ENCODE results near the gene GLB1L3. TPM values are rescaled to one million over a fixed set of nuclear protein-coding genes. Genes with fewer than 3 reads are reported as not detected.

GLB1L3 gene
- polyA plus RNA-seq, 1 experiment, result not detected

DNA sequence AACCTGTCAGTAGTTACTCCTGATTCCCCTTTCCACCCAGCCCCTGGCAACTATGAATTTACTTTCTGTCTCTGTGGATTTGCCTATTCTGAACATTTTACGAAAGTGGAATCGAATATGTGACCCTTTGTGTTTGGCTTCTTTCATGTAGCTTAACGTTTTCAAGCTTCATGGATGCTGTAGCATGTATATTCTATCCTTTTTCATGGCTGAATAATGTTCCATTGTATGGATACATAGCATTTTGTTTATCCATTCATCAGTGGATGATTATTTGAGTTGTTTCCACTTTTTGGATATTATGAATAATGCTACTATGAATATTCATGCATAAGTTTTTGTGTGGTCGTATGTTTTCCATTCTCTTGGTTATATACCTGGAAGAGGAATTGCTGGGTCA, 46.4 kb downstream of the GLB1L3 start:
- no peaks in the 10 kb centered on the region for H3K9me3 ChIP-seq (ENCODE audit: control insufficient read depth, insufficient read depth, low read length)
- ChIA-PET POLR2A (no interaction called here), CTCF (no interaction called here)
- no peak overlapping the region for H3K27ac ChIP-seq (ENCODE audit: low read depth, low read length)
- no peak for DNase-seq (ENCODE audit: low read depth, low spot score)
- H3K4me3 ChIP-seq (ENCODE audit: low read depth, low read length), result no peak overlapping the region
- TF ChIP-seq, protein P1, sequence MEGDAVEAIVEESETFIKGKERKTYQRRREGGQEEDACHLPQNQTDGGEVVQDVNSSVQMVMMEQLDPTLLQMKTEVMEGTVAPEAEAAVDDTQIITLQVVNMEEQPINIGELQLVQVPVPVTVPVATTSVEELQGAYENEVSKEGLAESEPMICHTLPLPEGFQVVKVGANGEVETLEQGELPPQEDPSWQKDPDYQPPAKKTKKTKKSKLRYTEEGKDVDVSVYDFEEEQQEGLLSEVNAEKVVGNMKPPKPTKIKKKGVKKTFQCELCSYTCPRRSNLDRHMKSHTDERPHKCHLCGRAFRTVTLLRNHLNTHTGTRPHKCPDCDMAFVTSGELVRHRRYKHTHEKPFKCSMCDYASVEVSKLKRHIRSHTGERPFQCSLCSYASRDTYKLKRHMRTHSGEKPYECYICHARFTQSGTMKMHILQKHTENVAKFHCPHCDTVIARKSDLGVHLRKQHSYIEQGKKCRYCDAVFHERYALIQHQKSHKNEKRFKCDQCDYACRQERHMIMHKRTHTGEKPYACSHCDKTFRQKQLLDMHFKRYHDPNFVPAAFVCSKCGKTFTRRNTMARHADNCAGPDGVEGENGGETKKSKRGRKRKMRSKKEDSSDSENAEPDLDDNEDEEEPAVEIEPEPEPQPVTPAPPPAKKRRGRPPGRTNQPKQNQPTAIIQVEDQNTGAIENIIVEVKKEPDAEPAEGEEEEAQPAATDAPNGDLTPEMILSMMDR (IDR thresholded peaks at IDR 0.05; ENCODE audit: low read depth, low read length), result no peak
- no peaks in the 10 kb centered on the region for H3K27me3 ChIP-seq (ENCODE audit: control insufficient read depth, insufficient read depth, low read length)

DNA sequence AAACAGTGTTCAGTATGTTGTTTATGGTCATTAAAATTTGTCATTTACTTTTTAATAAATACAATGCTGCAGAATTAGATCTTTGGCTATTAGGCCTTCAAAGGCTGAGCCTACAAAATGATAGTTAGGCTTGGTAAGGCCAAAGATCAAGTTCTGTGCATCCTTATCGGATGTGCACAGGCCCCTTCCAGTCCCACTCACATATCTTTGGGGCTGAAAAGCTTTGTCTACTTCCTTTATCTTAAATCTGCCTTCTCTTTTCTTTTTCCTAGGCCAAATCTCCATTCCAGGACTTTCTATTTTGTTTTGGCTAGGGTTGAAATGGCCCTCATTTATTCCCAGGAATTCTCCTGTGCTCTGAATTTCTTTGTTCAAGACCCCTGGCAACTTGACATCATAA, 52.3 kb downstream of the GLB1L3 start:
- CTCF ChIA-PET, result no interaction called here
- TF ChIP-seq, protein P1 (IDR thresholded peaks at IDR 0.05; ENCODE audit: low read depth, low read length), result no peak
- Histone ChIP-seq H3K27ac (ENCODE audit: low read depth, low read length) (no peak overlapping the region), H3K27me3 (ENCODE audit: control insufficient read depth, insufficient read depth, low read length) (peaks cover 18% of the 10 kb centered on the region), H3K4me3 (ENCODE audit: low read depth, low read length) (no peak overlapping the region), H3K9me3 (ENCODE audit: control insufficient read depth, insufficient read depth, low read length) (no peaks in the 10 kb centered on the region; the same call in 1 of the 2 replicates)
- POLR2A ChIA-PET, result no interaction called here
- no peak for DNase-seq (ENCODE audit: low read depth, low spot score)

DNA sequence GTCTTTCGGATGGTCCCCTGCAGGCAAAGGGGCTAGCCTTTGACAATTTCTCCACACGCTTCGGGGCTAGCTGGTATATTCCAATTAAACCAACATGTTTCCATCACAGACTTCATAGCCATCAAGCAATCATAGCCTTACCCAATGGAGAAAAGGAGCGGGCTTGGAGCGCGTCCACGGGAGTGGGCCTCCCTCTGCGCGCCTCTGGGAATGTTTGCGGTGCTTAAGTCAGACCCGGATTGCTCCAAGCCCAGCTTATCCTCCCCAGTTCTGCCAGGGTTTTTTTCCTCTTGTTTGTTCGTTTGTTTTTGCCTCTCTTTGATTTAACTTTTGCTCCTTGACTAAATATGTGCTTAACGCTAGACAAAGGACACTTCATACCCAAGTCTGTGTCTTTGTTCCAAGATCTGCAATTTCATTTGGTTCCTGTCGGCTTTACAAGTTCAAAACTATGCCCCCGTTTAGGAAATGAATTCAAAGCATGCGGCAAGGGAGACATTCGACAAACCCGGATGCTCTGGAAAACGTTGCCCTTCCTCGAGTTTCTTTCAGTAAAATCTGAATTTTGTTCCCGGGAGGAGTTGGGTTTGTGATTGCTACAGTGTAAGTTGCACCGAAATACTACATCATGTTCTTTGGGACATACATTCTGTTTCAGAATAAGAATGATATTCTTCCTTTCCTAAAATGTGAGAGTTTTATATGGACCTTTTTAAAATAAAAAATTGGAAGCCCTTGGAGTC, 54.6 kb downstream of the GLB1L3 start:
- peaks cover 19% of the 10 kb centered on the region for H3K27me3 ChIP-seq (ENCODE audit: control insufficient read depth, insufficient read depth, low read length)
- ChIA-PET CTCF (no interaction called here), POLR2A (no interaction called here)
- H3K9me3 ChIP-seq (ENCODE audit: control insufficient read depth, insufficient read depth, low read length), result no peaks in the 10 kb centered on the region; the same call in 1 of the 2 replicates
- TF ChIP-seq, protein P1 (IDR thresholded peaks at IDR 0.05; ENCODE audit: low read depth, low read length), result no peak
- no peak for DNase-seq (ENCODE audit: low read depth, low spot score)
- H3K27ac ChIP-seq (ENCODE audit: low read depth, low read length), result no peak overlapping the region
- H3K4me3 ChIP-seq (ENCODE audit: low read depth, low read length), result no peak overlapping the region

DNA sequence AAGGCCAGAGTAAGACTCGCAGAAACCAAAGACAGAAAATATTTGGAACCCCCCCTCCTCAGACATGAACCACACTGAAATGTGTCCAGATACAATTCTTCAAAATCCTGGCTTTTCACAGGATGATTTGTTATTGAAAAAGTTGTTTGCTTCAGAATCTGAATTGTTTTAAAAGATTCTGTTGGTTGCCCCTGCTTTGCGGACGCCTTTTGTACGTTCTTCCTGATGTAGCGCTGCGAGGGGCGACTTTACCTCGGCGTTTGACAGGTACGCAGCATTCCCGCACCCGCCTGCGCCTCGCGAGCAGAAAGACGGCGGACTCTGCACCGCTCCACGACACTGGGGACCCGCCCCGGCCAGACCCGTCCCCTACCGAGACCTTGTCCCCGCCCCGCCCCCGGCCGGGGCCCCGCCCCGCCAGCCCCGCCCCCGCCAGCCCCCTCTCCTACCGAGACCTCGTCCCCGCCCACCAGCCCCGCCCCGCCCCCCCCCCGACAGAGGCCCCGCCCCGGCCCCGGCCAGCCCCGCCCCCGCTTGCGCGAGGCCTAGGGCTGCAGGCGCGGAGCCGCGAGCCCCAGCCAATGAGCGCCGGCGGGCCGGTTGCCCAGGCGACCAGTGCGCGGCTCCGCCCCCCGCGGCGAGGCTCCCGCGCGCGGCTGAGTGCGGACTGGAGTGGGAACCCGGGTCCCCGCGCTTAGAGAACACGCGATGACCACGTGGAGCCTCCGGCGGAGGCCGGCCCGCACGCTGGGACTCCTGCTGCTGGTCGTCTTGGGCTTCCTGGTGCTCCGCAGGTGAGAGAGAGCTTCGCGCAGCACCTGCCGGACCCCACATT, 55.4 kb downstream of the GLB1L3 start, which contains the start of gene GLB1L2:
Gene GLB1L2 (plus strand): TSS at position 635 of the 835 bp plus-strand sequence. CDS start 74 bp downstream, at position 709.
- H3K27ac ChIP-seq (ENCODE audit: low read depth, low read length), result no peak within 1 kb of the TSS
- no peak for DNase-seq (ENCODE audit: low read depth, low spot score)
- H3K9me3 ChIP-seq (ENCODE audit: control insufficient read depth, insufficient read depth, low read length), result no peaks in the 10 kb centered on the region; the same call in 1 of the 2 replicates
- TF ChIP-seq, protein P1 (IDR thresholded peaks at IDR 0.05; ENCODE audit: low read depth, low read length), result no peak
- peaks cover 19% of the 10 kb centered on the region for H3K27me3 ChIP-seq (ENCODE audit: control insufficient read depth, insufficient read depth, low read length)
- CTCF ChIA-PET, result no interaction called here
- POLR2A ChIA-PET, result no interaction called here
- H3K4me3 ChIP-seq (ENCODE audit: low read depth, low read length), result peak within 1 kb of the TSS; percentile 43

DNA sequence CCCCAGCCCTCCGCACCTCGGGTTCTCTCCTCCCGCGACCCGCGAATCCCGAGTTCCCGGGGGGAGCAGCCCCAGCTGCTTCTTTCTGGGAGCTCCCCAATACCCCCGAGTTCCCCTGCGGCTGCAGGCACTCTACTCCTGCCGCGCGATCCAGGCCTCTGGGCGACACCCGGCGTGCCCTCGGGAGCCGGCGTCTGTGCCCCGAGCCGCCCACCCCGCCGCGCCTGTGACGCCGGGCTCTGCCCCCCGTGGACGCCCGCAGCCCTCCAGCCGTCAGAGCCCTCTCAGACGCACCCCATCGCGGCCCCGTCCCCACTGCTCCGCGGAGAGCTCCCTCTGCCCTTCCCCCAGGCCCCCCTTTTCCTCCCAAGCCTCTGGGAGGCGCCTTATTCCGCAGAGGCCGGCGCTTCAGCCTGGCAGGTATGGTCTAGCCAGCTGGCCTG, 56.0 kb downstream of the GLB1L3 start:
- Histone ChIP-seq H3K4me3 (ENCODE audit: low read depth, low read length) (peak overlapping the region; percentile 42), H3K9me3 (ENCODE audit: control insufficient read depth, insufficient read depth, low read length) (no peaks in the 10 kb centered on the region; the same call in 1 of the 2 replicates), H3K27me3 (ENCODE audit: control insufficient read depth, insufficient read depth, low read length) (peaks cover 19% of the 10 kb centered on the region), H3K27ac (ENCODE audit: low read depth, low read length) (no peak overlapping the region)
- ChIA-PET CTCF (no interaction called here), POLR2A (no interaction called here)
- TF ChIP-seq, protein P1 (IDR thresholded peaks at IDR 0.05; ENCODE audit: low read depth, low read length), result no peak
- DNase-seq (ENCODE audit: low read depth, low spot score), result no peak
